ENCODE measurements around the gene TLR8. TPM values are rescaled to one million over a fixed set of nuclear protein-coding genes. Genes with fewer than 3 reads are reported as not detected.

TLR8 gene
- total and polyA plus RNA-seq, 2 of the 4 experiments (the other 2 are of a cell fraction), result not detected

GRCh38 chrX:12919620-12920019, 13.2 kb downstream of the TLR8 start:
- H3K4ac ChIP-seq (ENCODE audit: low read depth, low read length), result no peak overlapping the region
- no peak overlapping the region for H3K4me2 ChIP-seq (ENCODE audit: low read depth, low read length)
- no peak overlapping the region for H3K14ac ChIP-seq (replicated peaks; ENCODE audit: low read depth, low read length)
- no peak overlapping the region for H2BK120ac ChIP-seq (ENCODE audit: low read depth, low read length)
- H3K9me1 ChIP-seq (ENCODE audit: insufficient read depth, low read length), result no peaks in the 10 kb centered on the region
- H3K23ac ChIP-seq (ENCODE audit: low read depth, low read length), result no peak overlapping the region
- H3K9me3 ChIP-seq (ENCODE audit: control insufficient read depth, insufficient read depth, low read length), result no peaks in the 10 kb centered on the region
- H2BK5ac ChIP-seq (ENCODE audit: low read depth, low read length, poor library complexity, severe bottlenecking), result no peak overlapping the region
- no peak overlapping the region for H4K91ac ChIP-seq (ENCODE audit: insufficient read depth, low read depth, low read length)
- H2BK20ac ChIP-seq (ENCODE audit: low read depth, low read length), result no peak overlapping the region
- no peak overlapping the region for H2AFZ ChIP-seq (replicated peaks; ENCODE audit: low read length, poor library complexity)
- no peak overlapping the region for H3K56ac ChIP-seq (ENCODE audit: extremely low read depth, insufficient read depth, low read length)
- no peak overlapping the region for H2AK5ac ChIP-seq (ENCODE audit: low read depth, low read length)
- WGBS, 2 experiments (ENCODE audit: extremely low coverage in 2 of 2, insufficient read length in 1 of 2), result no CpG with 5 or more reads among the region's 8 CpGs
- H3K4me1 ChIP-seq (ENCODE audit: control insufficient read depth, insufficient read depth, low read length), result no peaks in the 10 kb centered on the region
- no peak for DNase-seq
- no peaks in the 10 kb centered on the region for H3K36me3 ChIP-seq (ENCODE audit: control insufficient read depth, insufficient read depth, low read length)
- no peak overlapping the region for H3K4me3 ChIP-seq (ENCODE audit: insufficient read depth, low read depth, low read length)
- no peak overlapping the region for H3K9ac ChIP-seq (ENCODE audit: low read depth, low read length)
- dilution Hi-C loops (cut with HindIII; ENCODE audit: low sequenced_read_pairs, unreplicated experiment) (no loop called here), intact Hi-C loops (cut with micrococcal nuclease) (no loop called here), in situ Hi-C loops (cut with MboI; ENCODE audit: low sequenced_read_pairs) (no loop called here)
- TF ChIP-seq MAFK (IDR thresholded peaks at IDR 0.05; ENCODE audit: low read depth, low read length) (no peak), FOS (IDR thresholded peaks at IDR 0.05; ENCODE audit: low read depth, low read length) (no peak), RAD21 (IDR thresholded peaks at IDR 0.05; ENCODE audit: low read length) (no peak), BHLHE40 (IDR thresholded peaks at IDR 0.05; ENCODE audit: low read depth, low read length) (no peak), NFE2L2 (IDR thresholded peaks at IDR 0.05; ENCODE audit: low read depth, low read length) (no peak), CTCF (conservative IDR thresholded peaks at IDR 0.05; ENCODE audit: low read depth, low read length) (no peak), RFX5 (IDR thresholded peaks at IDR 0.05; ENCODE audit: low read depth, low read length) (no peak), ELK1 (IDR thresholded peaks at IDR 0.05; ENCODE audit: borderline replicate concordance, low read depth, low read length) (no peak), MXI1 (IDR thresholded peaks at IDR 0.05; ENCODE audit: borderline replicate concordance, low read depth, low read length) (no peak), RCOR1 (IDR thresholded peaks at IDR 0.05; ENCODE audit: insufficient replicate concordance, low read length) (no peak), MAZ (IDR thresholded peaks at IDR 0.05; ENCODE audit: borderline replicate concordance, low read depth, low read length) (no peak), CEBPB (IDR thresholded peaks at IDR 0.05; ENCODE audit: low read depth, low read length) (no peak), USF2 (IDR thresholded peaks at IDR 0.05; ENCODE audit: low read depth, low read length) (no peak), POLR2A (IDR thresholded peaks at IDR 0.05; ENCODE audit: low read depth, low read length) (no peak), CHD1 (IDR thresholded peaks at IDR 0.05; ENCODE audit: low read depth, low read length) (no peak), SMC3 (IDR thresholded peaks at IDR 0.05; ENCODE audit: low read depth, low read length) (no peak)
- H4K8ac ChIP-seq (ENCODE audit: low read depth in 2 of 2, low read length in 2 of 2), result no peak overlapping the region
- ChIA-PET CTCF (no interaction called here), POLR2A (ENCODE audit: unreplicated experiment) (no interaction called here)
- no peak for ATAC-seq (ENCODE audit: low read depth)
- no peak overlapping the region for H2AK9ac ChIP-seq (replicated peaks; ENCODE audit: low read depth, low read length, poor library complexity)
- no TSS peak for BruUV-seq (replicated peaks)
- no peak overlapping the region for H3K27ac ChIP-seq (ENCODE audit: insufficient read depth, low read length)
- no peaks in the 10 kb centered on the region; the same call in 1 of the 2 replicates for H3K27me3 ChIP-seq (ENCODE audit: control insufficient read depth, insufficient read depth, low read length)
- no peak overlapping the region for H3K18ac ChIP-seq (ENCODE audit: low read depth, low read length)
- no peaks in the 10 kb centered on the region for H4K20me1 ChIP-seq (ENCODE audit: insufficient read depth, low read length)
- no peaks in the 10 kb centered on the region for H3K79me1 ChIP-seq (ENCODE audit: low read depth in 1 of 2, low read length in 2 of 2)
- H2BK15ac ChIP-seq (ENCODE audit: low read depth, low read length), result no peak overlapping the region
- no peak overlapping the region for H4K5ac ChIP-seq (ENCODE audit: low read depth, low read length)

All from IMR-90 (cell line).